HL-60/S4 treated with retinoic acid at 250 ng/mL for 4 days and 3 days (cell line): ENCODE results near the gene FBXW12.

Experiments
- in situ Hi-C: fragments of 300-500 bp; cut with MboI; formaldehyde crosslinking; loops from 2 replicates; pipeline ENCODE4 v1.7.0; 2022; ENCODE audit warnings: low sequenced_read_pairs

FBXW12 gene

GRCh38 chr3:48432411-48433371 lies 60.7 kb downstream of the FBXW12 start:
- in situ Hi-C loops, result loop anchor here (10.0 kb wide), 1 partner anchor 168 kb away; no protein-coding TSS in a partner anchor

GRCh38 chr3:48433472-48434118 lies 61.6 kb downstream of the FBXW12 start:
- in situ Hi-C loops, result loop anchor here (10.0 kb wide), 1 partner anchor 169 kb away; no protein-coding TSS in a partner anchor

GRCh38 chr3:48434591-48435222 lies 62.7 kb downstream of the FBXW12 start:
- in situ Hi-C loops, result loop anchor here (10.0 kb wide), 1 partner anchor 170 kb away; no protein-coding TSS in a partner anchor

GRCh38 chr3:48435223-48435595 lies 63.2 kb downstream of the FBXW12 start:
- in situ Hi-C loops, result loop anchor here (10.0 kb wide), 1 partner anchor 170 kb away; no protein-coding TSS in a partner anchor

GRCh38 chr3:48435774-48436476 lies 63.9 kb downstream of the FBXW12 start:
- in situ Hi-C loops, result loop anchor here (10.0 kb wide), 1 partner anchor 171 kb away; no protein-coding TSS in a partner anchor

GRCh38 chr3:48436477-48436787 lies 64.4 kb downstream of the FBXW12 start:
- in situ Hi-C loops, result loop anchor here (10.0 kb wide), 1 partner anchor 172 kb away; no protein-coding TSS in a partner anchor

GRCh38 chr3:48436855-48437254 lies 64.8 kb downstream of the FBXW12 start:
- in situ Hi-C loops, result loop anchor here (10.0 kb wide), 1 partner anchor 172 kb away; no protein-coding TSS in a partner anchor

GRCh38 chr3:48437812-48438211 lies 65.8 kb downstream of the FBXW12 start:
- in situ Hi-C loops, result loop anchor here (10.0 kb wide), 1 partner anchor 173 kb away; no protein-coding TSS in a partner anchor

GRCh38 chr3:48439820-48440589 lies 68.0 kb downstream of the FBXW12 start, which contains the start of the genes CCDC51 and TMA7:
TSS of gene CCDC51 (minus strand) at chr3:48440119. CDS start at chr3:48435128, 4,991 bp downstream.
TSS of gene TMA7 (plus strand) at chr3:48440257. CDS start at chr3:48440297, 40 bp downstream.
- in situ Hi-C loops, result loop anchor here (10.0 kb wide), 1 partner anchor 175 kb away; no protein-coding TSS in a partner anchor

GRCh38 chr3:48440590-48440958 lies 68.6 kb downstream of the FBXW12 start:
- in situ Hi-C loops, result no loop called here

- in situ Hi-C loops, result no loop called here
These were observed 69.9 kb downstream of the FBXW12 start for GRCh38 chr3:48441940-48442339.
